22Rv1 (cell line): ENCODE results near the gene SLC2A13.

Source experiments
- CTCF ChIP-seq: fragments of 450-650 bp; IDR thresholded peaks from 2 replicates; pipeline ENCODE4 v1.5.1; 2017; ENCODE audit warnings: mild to moderate bottlenecking
- ZFX ChIP-seq: fragments of 450-650 bp; IDR thresholded peaks from 2 replicates; pipeline ENCODE4 v1.6.1; 2017; ENCODE audit warnings: antibody characterized with exemption, borderline replicate concordance

- no peak for TF ChIP-seq CTCF
- no peak for TF ChIP-seq ZFX
Observed at GRCh38 chr12:39919790-39920189, 186.1 kb downstream of the SLC2A13 start.
